Measurements from ENCODE around the gene CDK1.
"Not testable (repeated sequence)": the region's sequence is repeated elsewhere in the genome, so short reads cannot be mapped to it uniquely, and the experiment has no call there.

CDK1 gene

GRCh38 chr10:60810437-60811182, 32.3 kb downstream of the CDK1 start:
- in situ Hi-C loops (cut with MboI; ENCODE audit: low sequenced_read_pairs) = no loop called here

GRCh38 chr10:60816628-60817397, 38.5 kb downstream of the CDK1 start:
- in situ Hi-C loops (cut with MboI; ENCODE audit: low sequenced_read_pairs) = no loop called here

GRCh38 chr10:60817398-60817805, 39.1 kb downstream of the CDK1 start:
- in situ Hi-C loops (cut with MboI; ENCODE audit: low sequenced_read_pairs) = no loop called here

GRCh38 chr10:60818134-60818770, 40.0 kb downstream of the CDK1 start:
- in situ Hi-C loops (cut with MboI; ENCODE audit: low sequenced_read_pairs) = no loop called here

GRCh38 chr10:60819271-60819670, 41.0 kb downstream of the CDK1 start:
- in situ Hi-C loops (cut with MboI; ENCODE audit: low sequenced_read_pairs) = no loop called here

GRCh38 chr10:60820093-60820754, 41.9 kb downstream of the CDK1 start:
- in situ Hi-C loops (cut with MboI; ENCODE audit: low sequenced_read_pairs) = no loop called here

- in situ Hi-C loops (cut with MboI; ENCODE audit: low sequenced_read_pairs) = no loop called here
Measured at GRCh38 chr10:60821656-60822055, 43.4 kb downstream of the CDK1 start.

GRCh38 chr10:60822809-60823208, 44.5 kb downstream of the CDK1 start:
- in situ Hi-C loops (cut with MboI; ENCODE audit: low sequenced_read_pairs) = no loop called here

GRCh38 chr10:60823324-60823723, 45.0 kb downstream of the CDK1 start:
- in situ Hi-C loops (cut with MboI; ENCODE audit: low sequenced_read_pairs) = no loop called here

- in situ Hi-C loops (cut with MboI; ENCODE audit: low sequenced_read_pairs) = no loop called here
Measured at GRCh38 chr10:60825520-60825919, 47.2 kb downstream of the CDK1 start.

GRCh38 chr10:60827791-60828488, 49.7 kb downstream of the CDK1 start:
- in situ Hi-C loops (cut with MboI; ENCODE audit: low sequenced_read_pairs) = no loop called here

- in situ Hi-C loops (cut with MboI; ENCODE audit: low sequenced_read_pairs) = no loop called here
Measured at GRCh38 chr10:60828489-60828852, 50.2 kb downstream of the CDK1 start.

- in situ Hi-C loops (cut with MboI; ENCODE audit: low sequenced_read_pairs) = not testable (repeated sequence)
Measured at GRCh38 chr10:60832136-60832535, 53.9 kb downstream of the CDK1 start.

GRCh38 chr10:60834401-60834800, 56.1 kb downstream of the CDK1 start:
- in situ Hi-C loops (cut with MboI; ENCODE audit: low sequenced_read_pairs) = no loop called here

GRCh38 chr10:60835049-60835448, 56.8 kb downstream of the CDK1 start:
- in situ Hi-C loops (cut with MboI; ENCODE audit: low sequenced_read_pairs) = no loop called here

- in situ Hi-C loops (cut with MboI; ENCODE audit: low sequenced_read_pairs) = not testable (repeated sequence)
Measured at GRCh38 chr10:60841227-60841626, 62.9 kb downstream of the CDK1 start.

GRCh38 chr10:60842694-60843093, 64.4 kb downstream of the CDK1 start:
- in situ Hi-C loops (cut with MboI; ENCODE audit: low sequenced_read_pairs) = no loop called here
